Measurements from ENCODE around the gene PCID2.

GRCh38 chr13:113225515-113225914, 17.0 kb upstream of the PCID2 start:
- TF ChIP-seq CTCF (IDR thresholded peaks at IDR 0.05) (no peak), EP300 (IDR thresholded peaks at IDR 0.05) (no peak), POLR2A (IDR thresholded peaks at IDR 0.05) (no peak), POLR2AphosphoS5 (IDR thresholded peaks at IDR 0.05) (no peak)
